Mucosa of descending colon (tissue), 3 donors: ENCODE results near the gene ATP10B. TPM values are rescaled to one million over a fixed set of nuclear protein-coding genes. Genes with fewer than 3 reads are reported as not detected.
"Not testable (repeated sequence)": the region's sequence is repeated elsewhere in the genome, so short reads cannot be mapped to it uniquely, and the experiment has no call there.

Experiments
- ATAC-seq: fragments of 200-7000 bp; cut with Tn5 transposase; one replicate; pipeline ENCODE4 v1.9.1; 2020; ENCODE audit warnings: mild to moderate bottlenecking, moderate library complexity
- DNase-seq, 3 donors: peaks; one replicate each; pipeline ENCODE4 v3.0.0-alpha.2; 2020
- H3K36me3 ChIP-seq: fragments of 200-600 bp; one replicate; pipeline ENCODE4 v1.8.0; 2021; ENCODE audit warnings: low read depth, mild to moderate bottlenecking
- H3K4me1 ChIP-seq: fragments of 200-600 bp; one replicate; pipeline ENCODE4 v1.8.0; 2021; ENCODE audit warnings: low read depth, mild to moderate bottlenecking
- H3K4me3 ChIP-seq: fragments of 200-600 bp; one replicate; pipeline ENCODE4 v1.8.0; 2021; ENCODE audit warnings: mild to moderate bottlenecking
- H3K9me3 ChIP-seq: fragments of 200-600 bp; one replicate; pipeline ENCODE4 v1.8.0; 2021; ENCODE audit warnings: mild to moderate bottlenecking
- intact Hi-C, 2 donors: fragments of 100-400 bp; cut with DNase I in 1 of 2; cut with micrococcal nuclease in 1 of 2; formaldehyde crosslinking; loops; one replicate each; pipeline versions ENCODE4 v1.11.0 to v1.11.1; 2022; cut with DNase I, micrococcal nuclease
- total RNA-seq, 3 donors: library from RNA; stranded (reverse); fragmentation: NEBNext Ultra II Directional in 2 of 3; extraction: Animal tissue kit (Norgen Biotek cat#: 25700) in 2 of 3; gene quantifications; one replicate each; pipeline versions ENCODE4 v1.2.1 to v1.2.4, GENCODE V29; 2021 to 2023
- TF ChIP-seq, protein P1 (sequence below): fragments of 200-600 bp; IDR thresholded peaks from one replicate; pipeline ENCODE4 v1.8.0; 2022; ENCODE audit warnings: antibody characterized with exemption, mild to moderate bottlenecking
- donor health status: DM: no; HTN: no; CAD: no; lungs with moderate emphysema.
- donor health status: DM: no; HTN: no; CAD: no.
- donor health status: DM: no; HTN: yes; CAD: no.

ATP10B gene
- total RNA-seq, 3 donors from 2014 or later: 112 to 265 (median 211) TPM

DNA sequence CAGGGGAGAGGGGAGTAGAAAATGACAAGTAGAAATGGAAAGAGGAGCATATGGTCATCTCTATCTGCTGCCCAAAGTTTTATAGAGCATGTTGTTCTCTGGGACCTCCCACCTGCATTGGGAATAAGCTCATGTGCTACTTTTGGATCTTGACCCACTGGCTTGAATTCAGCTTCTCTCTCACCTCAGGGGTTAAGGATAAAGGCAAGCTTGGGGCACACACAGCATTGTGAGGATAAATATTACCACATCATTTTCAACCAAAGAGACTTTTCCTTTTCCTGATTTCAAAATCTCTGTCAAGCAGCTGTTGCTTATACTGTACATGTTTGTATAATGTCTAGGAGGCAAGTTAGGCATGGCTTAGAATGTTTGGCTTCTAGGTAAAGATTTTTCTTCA lies 16.6 kb downstream of the ATP10B start:
- Histone ChIP-seq H3K9me3 (peaks cover 5% of the 10 kb centered on the region), H3K36me3 (no peaks in the 10 kb centered on the region), H3K4me1 (no peaks in the 10 kb centered on the region), H3K4me3 (no peak overlapping the region)
- ATAC-seq (no peak), DNase-seq (no peak)
- TF ChIP-seq, protein P1, sequence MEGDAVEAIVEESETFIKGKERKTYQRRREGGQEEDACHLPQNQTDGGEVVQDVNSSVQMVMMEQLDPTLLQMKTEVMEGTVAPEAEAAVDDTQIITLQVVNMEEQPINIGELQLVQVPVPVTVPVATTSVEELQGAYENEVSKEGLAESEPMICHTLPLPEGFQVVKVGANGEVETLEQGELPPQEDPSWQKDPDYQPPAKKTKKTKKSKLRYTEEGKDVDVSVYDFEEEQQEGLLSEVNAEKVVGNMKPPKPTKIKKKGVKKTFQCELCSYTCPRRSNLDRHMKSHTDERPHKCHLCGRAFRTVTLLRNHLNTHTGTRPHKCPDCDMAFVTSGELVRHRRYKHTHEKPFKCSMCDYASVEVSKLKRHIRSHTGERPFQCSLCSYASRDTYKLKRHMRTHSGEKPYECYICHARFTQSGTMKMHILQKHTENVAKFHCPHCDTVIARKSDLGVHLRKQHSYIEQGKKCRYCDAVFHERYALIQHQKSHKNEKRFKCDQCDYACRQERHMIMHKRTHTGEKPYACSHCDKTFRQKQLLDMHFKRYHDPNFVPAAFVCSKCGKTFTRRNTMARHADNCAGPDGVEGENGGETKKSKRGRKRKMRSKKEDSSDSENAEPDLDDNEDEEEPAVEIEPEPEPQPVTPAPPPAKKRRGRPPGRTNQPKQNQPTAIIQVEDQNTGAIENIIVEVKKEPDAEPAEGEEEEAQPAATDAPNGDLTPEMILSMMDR: no peak
- intact Hi-C loops: no loop called here

DNA sequence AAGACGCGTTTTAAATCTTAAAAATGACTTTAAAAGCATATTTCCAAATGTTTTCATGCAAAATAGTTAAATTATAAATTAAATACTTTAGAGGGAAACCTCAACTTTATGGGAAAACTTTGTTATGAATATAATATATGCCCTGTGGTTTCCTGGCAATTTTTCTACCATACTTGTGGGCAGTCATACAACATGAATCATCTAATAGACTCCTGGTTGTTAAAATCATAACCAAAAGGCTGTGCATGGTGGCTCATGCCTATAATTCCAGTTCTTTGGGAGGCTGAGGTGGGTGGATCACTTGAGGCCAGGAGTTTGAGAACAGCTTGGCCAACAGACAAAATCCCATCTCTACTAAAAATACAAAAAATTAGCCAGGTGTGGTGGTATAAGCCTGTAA lies 18.2 kb downstream of the ATP10B start:
- intact Hi-C loops: no loop called here
- H3K36me3 ChIP-seq: no peaks in the 10 kb centered on the region
- no peak for DNase-seq
- ATAC-seq: no peak
- TF ChIP-seq, protein P1: no peak
- peaks cover 5% of the 10 kb centered on the region for H3K9me3 ChIP-seq
- H3K4me3 ChIP-seq: no peak overlapping the region
- H3K4me1 ChIP-seq: no peaks in the 10 kb centered on the region

DNA sequence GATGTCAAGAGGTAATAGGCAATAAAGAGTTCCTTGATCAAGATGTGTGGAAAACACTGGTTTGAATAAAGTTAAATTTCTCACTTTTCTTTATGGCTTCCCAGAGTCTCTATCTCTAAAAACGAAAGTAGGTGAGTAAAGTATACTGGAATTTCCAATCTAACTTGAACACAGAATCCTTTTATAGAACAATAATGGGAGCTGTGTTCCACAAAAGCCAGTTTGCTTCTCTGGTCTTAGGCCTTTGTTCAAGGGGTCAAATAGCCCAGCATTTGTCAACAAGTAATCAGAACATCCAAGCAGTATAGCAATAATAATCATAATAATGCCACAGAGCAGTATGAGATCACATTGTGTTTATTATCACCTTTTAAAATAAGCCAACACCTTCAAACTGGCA lies 20.2 kb downstream of the ATP10B start:
- Histone ChIP-seq H3K4me1 (no peaks in the 10 kb centered on the region), H3K36me3 (no peaks in the 10 kb centered on the region), H3K4me3 (no peak overlapping the region), H3K9me3 (peaks cover 5% of the 10 kb centered on the region)
- intact Hi-C loops: no loop called here
- ATAC-seq (no peak), DNase-seq (no peak)
- TF ChIP-seq, protein P1: no peak

DNA sequence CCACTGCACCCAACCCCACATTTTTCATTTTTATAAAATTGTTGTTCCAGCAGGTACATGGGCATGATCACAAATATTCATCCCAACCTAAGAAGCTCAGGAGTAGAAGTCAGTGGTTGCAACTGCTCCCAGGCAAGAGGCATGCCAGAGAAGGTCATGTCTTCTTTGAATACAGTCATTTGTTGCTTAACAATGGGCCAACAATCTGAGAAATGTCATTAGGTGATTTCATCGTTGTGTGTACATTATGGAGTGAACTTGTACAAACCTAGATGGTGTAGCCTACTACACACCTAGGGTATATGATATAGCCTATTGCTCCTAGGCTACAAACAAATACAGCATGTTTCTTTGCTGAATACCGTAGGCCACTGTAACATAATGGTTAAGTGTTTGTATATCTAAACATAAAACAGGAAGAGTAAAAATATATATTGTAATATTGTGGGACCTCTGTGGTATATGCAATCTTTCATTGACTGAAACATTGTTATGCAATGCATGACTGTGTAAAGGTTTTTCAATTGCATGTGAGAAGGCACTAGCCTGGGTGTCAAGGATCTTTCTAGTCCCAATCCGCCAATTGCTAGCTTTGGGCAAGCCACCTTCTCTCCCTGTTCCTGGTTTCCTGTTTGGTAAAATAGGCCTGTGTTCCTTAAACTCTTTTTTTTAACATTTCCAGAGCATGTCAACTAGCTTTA lies 27.6 kb downstream of the ATP10B start:
- H3K36me3 ChIP-seq: no peaks in the 10 kb centered on the region

DNA sequence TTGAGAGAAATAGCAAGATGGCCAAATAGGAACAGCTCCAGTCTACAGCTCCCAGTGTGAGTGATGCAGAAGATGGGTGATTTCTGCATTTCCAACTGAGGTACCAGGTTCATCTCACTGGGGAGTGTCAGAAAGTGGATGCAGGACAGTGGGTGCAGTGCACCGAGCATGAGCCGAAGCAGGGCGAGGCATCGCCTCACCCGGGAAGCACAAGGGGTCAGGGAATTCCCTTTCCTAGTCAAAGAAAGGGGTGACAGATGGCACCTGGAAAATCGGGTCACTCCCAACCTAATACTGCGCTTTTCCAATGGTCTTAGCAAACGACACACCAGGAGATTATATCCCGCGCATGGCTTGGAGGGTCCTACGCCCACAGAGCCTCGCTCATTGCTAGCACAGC lies 39.0 kb downstream of the ATP10B start:
- ATAC-seq, H3K9me3 ChIP-seq, H3K4me3 ChIP-seq, DNase-seq, H3K4me1 ChIP-seq, intact Hi-C loops, H3K36me3 ChIP-seq: not testable (repeated sequence)

More for the DNA sequence above, 27.6 kb downstream of the ATP10B start:
- Histone ChIP-seq H3K9me3 (no peaks in the 10 kb centered on the region), H3K4me1 (no peaks in the 10 kb centered on the region), H3K4me3 (no peak overlapping the region)
- intact Hi-C loops: no loop called here
- TF ChIP-seq, protein P1: no peak
- ATAC-seq (no peak), DNase-seq (no peak)

DNA sequence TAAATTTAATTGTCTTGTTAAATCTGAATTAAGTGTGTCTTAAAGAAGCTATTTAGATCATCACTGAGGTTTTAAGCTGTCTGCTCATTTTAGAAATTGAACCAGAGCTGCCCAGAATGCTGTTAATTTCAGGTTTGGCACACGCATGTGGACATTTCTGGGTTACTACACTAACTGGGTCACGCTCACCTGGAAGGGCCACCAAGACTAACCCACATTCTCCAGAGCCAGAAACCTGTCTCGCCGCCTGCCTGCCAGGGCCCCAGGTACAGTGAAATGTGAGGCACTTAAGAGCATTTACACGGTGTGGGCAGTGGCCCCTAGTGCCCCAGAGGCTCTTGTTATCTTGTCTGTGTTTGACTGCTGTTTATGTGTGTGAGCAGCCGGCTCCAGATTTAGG lies 46.6 kb downstream of the ATP10B start:
- no peaks in the 10 kb centered on the region for H3K4me1 ChIP-seq
- DNase-seq (no peak), ATAC-seq (no peak)
- no peaks in the 10 kb centered on the region for H3K9me3 ChIP-seq
- intact Hi-C loops: no loop called here
- no peak overlapping the region for H3K4me3 ChIP-seq
- TF ChIP-seq, protein P1: no peak
- no peaks in the 10 kb centered on the region for H3K36me3 ChIP-seq
